Vagina (tissue), 2 donors: ENCODE measurements around the gene PURA.

Experiments used
- POLR2A ChIP-seq, 2 donors: fragments of 450-650 bp; IDR thresholded peaks; one replicate each; pipeline ENCODE4 v1.6.1; 2017; ENCODE audit warnings: antibody characterized with exemption in 2 of 2, mild to moderate bottlenecking in 2 of 2, moderate library complexity in 2 of 2
- POLR2AphosphoS5 ChIP-seq, 2 donors: sonication (generic); formaldehyde crosslinking; IDR thresholded peaks; one replicate each; pipeline ENCODE4 v1.9.0; 2017; ENCODE audit warnings: antibody characterized with exemption in 2 of 2, mild to moderate bottlenecking in 2 of 2, low read depth in 1 of 2; ENCODE audit not compliant: insufficient read depth in 1 of 2
- TF ChIP-seq, protein P1 (sequence below), 3 experiments: fragments of 450-650 bp in 2 of 3; fragments of 200-600 bp in 1 of 3; sonication (generic) in 1 of 3; IDR thresholded peaks; one replicate each; pipeline ENCODE4 v1.5.1; 2017 to 2019; ENCODE audit warnings: antibody characterized with exemption in 3 of 3, mild to moderate bottlenecking in 2 of 3, moderate library complexity in 2 of 3

DNA sequence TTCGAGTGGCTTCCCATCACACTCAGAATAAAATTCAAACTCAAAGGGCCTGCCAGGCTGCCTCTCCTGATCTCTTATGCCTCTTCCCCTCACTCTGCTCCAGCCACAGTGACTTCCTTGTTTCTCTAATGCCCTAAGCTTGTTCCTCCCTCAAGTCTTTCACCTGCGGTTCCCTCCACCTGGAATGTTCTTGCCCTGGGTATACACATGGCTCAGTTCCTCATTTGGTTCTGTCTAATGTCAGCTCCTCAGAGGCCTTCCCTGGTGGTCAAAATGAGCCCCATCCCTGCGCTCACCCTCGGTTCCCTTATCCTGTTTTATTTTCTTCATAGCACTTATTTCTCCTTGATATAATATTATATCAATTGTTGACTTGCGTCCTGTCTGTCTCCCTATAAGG, 48.4 kb downstream of the PURA start:
- TF ChIP-seq, protein P1, sequence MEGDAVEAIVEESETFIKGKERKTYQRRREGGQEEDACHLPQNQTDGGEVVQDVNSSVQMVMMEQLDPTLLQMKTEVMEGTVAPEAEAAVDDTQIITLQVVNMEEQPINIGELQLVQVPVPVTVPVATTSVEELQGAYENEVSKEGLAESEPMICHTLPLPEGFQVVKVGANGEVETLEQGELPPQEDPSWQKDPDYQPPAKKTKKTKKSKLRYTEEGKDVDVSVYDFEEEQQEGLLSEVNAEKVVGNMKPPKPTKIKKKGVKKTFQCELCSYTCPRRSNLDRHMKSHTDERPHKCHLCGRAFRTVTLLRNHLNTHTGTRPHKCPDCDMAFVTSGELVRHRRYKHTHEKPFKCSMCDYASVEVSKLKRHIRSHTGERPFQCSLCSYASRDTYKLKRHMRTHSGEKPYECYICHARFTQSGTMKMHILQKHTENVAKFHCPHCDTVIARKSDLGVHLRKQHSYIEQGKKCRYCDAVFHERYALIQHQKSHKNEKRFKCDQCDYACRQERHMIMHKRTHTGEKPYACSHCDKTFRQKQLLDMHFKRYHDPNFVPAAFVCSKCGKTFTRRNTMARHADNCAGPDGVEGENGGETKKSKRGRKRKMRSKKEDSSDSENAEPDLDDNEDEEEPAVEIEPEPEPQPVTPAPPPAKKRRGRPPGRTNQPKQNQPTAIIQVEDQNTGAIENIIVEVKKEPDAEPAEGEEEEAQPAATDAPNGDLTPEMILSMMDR (IDR thresholded peaks at IDR 0.05) = no peak
- TF ChIP-seq POLR2A (IDR thresholded peaks at IDR 0.05) = no peak
- no peak for TF ChIP-seq POLR2AphosphoS5 (IDR thresholded peaks at IDR 0.05; ENCODE audit: insufficient read depth in 1 of 2, low read depth in 1 of 2)
